Liver (tissue), 9 donors: ENCODE measurements around the gene CYB5D1. TPM values are rescaled to one million over a fixed set of nuclear protein-coding genes. Genes with fewer than 3 reads are reported as not detected.

Experiments used
- DNase-seq: peaks from one replicate; pipeline ENCODE4 v3.0.0-alpha.2; 2017; ENCODE audit warnings: low spot score
- H3K27ac ChIP-seq, 2 donors: one replicate each; pipeline ENCODE4 v1.7.0; 2013; ENCODE audit warnings: inconsistent platforms in 2 of 2, low read length in 2 of 2, control low read depth in 1 of 2, low read depth in 1 of 2, mild to moderate bottlenecking in 1 of 2
- H3K27me3 ChIP-seq, 4 donors: one replicate each; pipeline versions ENCODE4 v1.6.1 to v1.7.0; 2013; ENCODE audit warnings: low read length in 3 of 4, inconsistent platforms in 1 of 4, mild to moderate bottlenecking in 1 of 4, moderate library complexity in 1 of 4; ENCODE audit not compliant: control insufficient read depth in 4 of 4, insufficient read depth in 4 of 4
- H3K36me3 ChIP-seq, 4 donors: one replicate each; pipeline versions ENCODE4 v1.6.1 to v1.7.0; 2013; ENCODE audit warnings: low read length in 3 of 4, mild to moderate bottlenecking in 3 of 4, low read depth in 1 of 4, moderate library complexity in 1 of 4; ENCODE audit not compliant: control insufficient read depth in 4 of 4, insufficient read depth in 3 of 4
- H3K4me1 ChIP-seq, 4 donors: one replicate each; pipeline versions ENCODE4 v1.6.1 to v1.7.0; 2013; ENCODE audit warnings: low read length in 3 of 4, mild to moderate bottlenecking in 3 of 4, moderate library complexity in 1 of 4; ENCODE audit not compliant: control insufficient read depth in 4 of 4, insufficient read depth in 4 of 4
- H3K4me3 ChIP-seq, 3 donors: one replicate each; pipeline versions ENCODE4 v1.6.1 to v1.7.0; 2013; ENCODE audit warnings: low read length in 3 of 3, control low read depth in 1 of 3, low read depth in 1 of 3, mild to moderate bottlenecking in 1 of 3
- H3K9ac ChIP-seq, 2 donors: one replicate each; pipeline ENCODE4 v1.7.0; 2013; ENCODE audit warnings: low read length in 2 of 2, mild to moderate bottlenecking in 2 of 2, moderate library complexity in 2 of 2, control low read depth in 1 of 2, low read depth in 1 of 2
- H3K9me3 ChIP-seq, 4 donors: one replicate each; pipeline versions ENCODE4 v1.6.1 to v1.7.0; 2013; ENCODE audit warnings: low read length in 3 of 4; ENCODE audit not compliant: control insufficient read depth in 4 of 4
- ATF3 ChIP-seq: IDR thresholded peaks from 2 replicates; pipeline ENCODE4 v1.6.1; 2016; ENCODE audit warnings: antibody characterized with exemption
- EGR1 ChIP-seq, 2 donors: IDR thresholded peaks; 2 replicates each; pipeline ENCODE4 v1.6.1; 2016 to 2018; ENCODE audit warnings: antibody characterized with exemption in 2 of 2, low read depth in 2 of 2
- FOXA1 ChIP-seq: IDR thresholded peaks from 2 replicates; pipeline ENCODE4 v1.6.1; 2016; ENCODE audit warnings: antibody characterized with exemption
- FOXA2 ChIP-seq: IDR thresholded peaks from 2 replicates; pipeline ENCODE4 v1.6.1; 2016; ENCODE audit warnings: antibody characterized with exemption
- GABPA ChIP-seq, 2 donors: IDR thresholded peaks in 1 of 2; conservative IDR thresholded peaks in 1 of 2; 2 replicates each; pipeline ENCODE4 v1.6.1; 2016; ENCODE audit warnings: antibody characterized with exemption in 2 of 2, mild to moderate bottlenecking in 1 of 2, moderate library complexity in 1 of 2
- HNF4A ChIP-seq, 2 donors: conservative IDR thresholded peaks; 2 replicates each; pipeline ENCODE4 v1.6.1; 2016; ENCODE audit warnings: antibody characterized with exemption in 2 of 2, mild to moderate bottlenecking in 2 of 2
- HNF4G ChIP-seq: IDR thresholded peaks from 2 replicates; pipeline ENCODE4 v1.6.1; 2016; ENCODE audit warnings: antibody characterized with exemption
- JUND ChIP-seq, 2 donors: IDR thresholded peaks; 2 replicates each; pipeline ENCODE4 v1.6.1; 2016; ENCODE audit warnings: antibody characterized with exemption in 2 of 2
- MAX ChIP-seq: IDR thresholded peaks from 2 replicates; pipeline ENCODE4 v1.6.1; 2016; ENCODE audit warnings: antibody characterized with exemption
- NR2F2 ChIP-seq: IDR thresholded peaks from 2 replicates; pipeline ENCODE4 v1.6.1; 2016; ENCODE audit warnings: antibody characterized with exemption
- RAD21 ChIP-seq, 2 donors: IDR thresholded peaks; 2 replicates each; pipeline ENCODE4 v1.6.1; 2016; ENCODE audit warnings: antibody characterized with exemption in 2 of 2, mild to moderate bottlenecking in 2 of 2
- RXRA ChIP-seq, 2 donors: IDR thresholded peaks; 2 replicates each; pipeline ENCODE4 v1.6.1; 2017 to 2018; ENCODE audit warnings: antibody characterized with exemption in 2 of 2, mild to moderate bottlenecking in 1 of 2
- SP1 ChIP-seq: IDR thresholded peaks from 2 replicates; pipeline ENCODE4 v1.6.1; 2018; ENCODE audit warnings: antibody characterized with exemption, mild to moderate bottlenecking
- TAF1 ChIP-seq: conservative IDR thresholded peaks from 2 replicates; pipeline ENCODE4 v1.6.1; 2016; ENCODE audit warnings: antibody characterized with exemption, mild to moderate bottlenecking
- YY1 ChIP-seq: IDR thresholded peaks from 2 replicates; pipeline ENCODE4 v1.6.1; 2016; ENCODE audit warnings: antibody characterized with exemption, mild to moderate bottlenecking
- ZBTB33 ChIP-seq: IDR thresholded peaks from 2 replicates; pipeline ENCODE4 v1.6.1; 2016; ENCODE audit warnings: antibody characterized with exemption
- WGBS: extraction: QIAGEN DNeasy Blood & Tissue Kit; methylation state at CpG from one replicate; pipeline ENCODE4 v1.1.7; 2013; 5-methylcytosine and 5-hydroxymethylcytosine counted together
- polyA plus RNA-seq, 2 donors: library from polyadenylated mRNA; stranded (reverse) in 1 of 2; unstranded in 1 of 2; fragments of 200-250 nt in 1 of 2; fragments of >200 nt in 1 of 2; fragmentation: Nextera tagmentation in 1 of 2; extraction: Ambion mirVana in 1 of 2; gene quantifications; one replicate each; pipeline versions ENCODE4 v1.2.1 to v1.2.3, GENCODE V29; 2013 to 2015
- total RNA-seq, 2 donors: library from RNA; depleted of rRNA; stranded (reverse); fragments of >200 nt; gene quantifications; one replicate each; pipeline ENCODE4 v1.2.3, GENCODE V29; 2014
- TF ChIP-seq, protein P1 (sequence below): fragments of 150-350 bp; IDR thresholded peaks from 2 replicates; pipeline ENCODE4 v1.5.1; 2017; ENCODE audit warnings: improper control_type of control experiment, low read depth, low read length; ENCODE audit not compliant: missing input control
- TF ChIP-seq, protein P2 (sequence below): IDR thresholded peaks from 2 replicates; pipeline ENCODE4 v1.6.1; 2016; ENCODE audit warnings: antibody characterized with exemption, mild to moderate bottlenecking
- donor health status: healthy.
- donor health status: healthy.
- donor health status: healthy.
- donor health status: healthy.
- donor health status: healthy.

Gene CYB5D1
- total and polyA plus RNA-seq, 4 donors: 2.5 to 12.0 (median 6.6) TPM

DNA sequence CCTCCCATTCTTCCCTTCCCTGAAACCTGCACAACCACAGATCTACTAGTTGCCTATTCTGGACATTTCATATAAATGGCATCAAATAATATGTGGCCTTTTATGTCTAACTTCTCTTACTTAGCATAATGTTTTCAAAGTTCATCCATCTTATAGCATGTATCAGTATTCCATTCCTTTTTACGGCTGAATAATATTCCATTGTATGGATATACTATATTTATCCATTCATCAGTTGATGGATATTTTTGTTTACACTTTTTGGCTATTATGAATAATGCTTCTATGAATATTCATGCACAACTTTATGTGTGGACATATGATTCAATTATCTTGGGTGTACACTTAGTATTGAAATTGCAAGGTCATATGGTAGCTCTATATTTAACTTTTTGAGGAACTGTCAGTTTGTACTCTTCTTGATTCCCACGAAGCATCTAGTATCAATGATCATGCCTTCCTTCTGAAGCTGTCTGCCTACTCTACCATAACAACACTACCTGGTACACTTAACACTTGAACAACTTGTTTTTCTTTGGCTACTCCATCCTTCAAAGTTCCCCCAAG is 18.1 kb downstream of the CYB5D1 start (continued):
- TF ChIP-seq, protein P1, sequence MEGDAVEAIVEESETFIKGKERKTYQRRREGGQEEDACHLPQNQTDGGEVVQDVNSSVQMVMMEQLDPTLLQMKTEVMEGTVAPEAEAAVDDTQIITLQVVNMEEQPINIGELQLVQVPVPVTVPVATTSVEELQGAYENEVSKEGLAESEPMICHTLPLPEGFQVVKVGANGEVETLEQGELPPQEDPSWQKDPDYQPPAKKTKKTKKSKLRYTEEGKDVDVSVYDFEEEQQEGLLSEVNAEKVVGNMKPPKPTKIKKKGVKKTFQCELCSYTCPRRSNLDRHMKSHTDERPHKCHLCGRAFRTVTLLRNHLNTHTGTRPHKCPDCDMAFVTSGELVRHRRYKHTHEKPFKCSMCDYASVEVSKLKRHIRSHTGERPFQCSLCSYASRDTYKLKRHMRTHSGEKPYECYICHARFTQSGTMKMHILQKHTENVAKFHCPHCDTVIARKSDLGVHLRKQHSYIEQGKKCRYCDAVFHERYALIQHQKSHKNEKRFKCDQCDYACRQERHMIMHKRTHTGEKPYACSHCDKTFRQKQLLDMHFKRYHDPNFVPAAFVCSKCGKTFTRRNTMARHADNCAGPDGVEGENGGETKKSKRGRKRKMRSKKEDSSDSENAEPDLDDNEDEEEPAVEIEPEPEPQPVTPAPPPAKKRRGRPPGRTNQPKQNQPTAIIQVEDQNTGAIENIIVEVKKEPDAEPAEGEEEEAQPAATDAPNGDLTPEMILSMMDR: no peak
- TF ChIP-seq, protein P2, sequence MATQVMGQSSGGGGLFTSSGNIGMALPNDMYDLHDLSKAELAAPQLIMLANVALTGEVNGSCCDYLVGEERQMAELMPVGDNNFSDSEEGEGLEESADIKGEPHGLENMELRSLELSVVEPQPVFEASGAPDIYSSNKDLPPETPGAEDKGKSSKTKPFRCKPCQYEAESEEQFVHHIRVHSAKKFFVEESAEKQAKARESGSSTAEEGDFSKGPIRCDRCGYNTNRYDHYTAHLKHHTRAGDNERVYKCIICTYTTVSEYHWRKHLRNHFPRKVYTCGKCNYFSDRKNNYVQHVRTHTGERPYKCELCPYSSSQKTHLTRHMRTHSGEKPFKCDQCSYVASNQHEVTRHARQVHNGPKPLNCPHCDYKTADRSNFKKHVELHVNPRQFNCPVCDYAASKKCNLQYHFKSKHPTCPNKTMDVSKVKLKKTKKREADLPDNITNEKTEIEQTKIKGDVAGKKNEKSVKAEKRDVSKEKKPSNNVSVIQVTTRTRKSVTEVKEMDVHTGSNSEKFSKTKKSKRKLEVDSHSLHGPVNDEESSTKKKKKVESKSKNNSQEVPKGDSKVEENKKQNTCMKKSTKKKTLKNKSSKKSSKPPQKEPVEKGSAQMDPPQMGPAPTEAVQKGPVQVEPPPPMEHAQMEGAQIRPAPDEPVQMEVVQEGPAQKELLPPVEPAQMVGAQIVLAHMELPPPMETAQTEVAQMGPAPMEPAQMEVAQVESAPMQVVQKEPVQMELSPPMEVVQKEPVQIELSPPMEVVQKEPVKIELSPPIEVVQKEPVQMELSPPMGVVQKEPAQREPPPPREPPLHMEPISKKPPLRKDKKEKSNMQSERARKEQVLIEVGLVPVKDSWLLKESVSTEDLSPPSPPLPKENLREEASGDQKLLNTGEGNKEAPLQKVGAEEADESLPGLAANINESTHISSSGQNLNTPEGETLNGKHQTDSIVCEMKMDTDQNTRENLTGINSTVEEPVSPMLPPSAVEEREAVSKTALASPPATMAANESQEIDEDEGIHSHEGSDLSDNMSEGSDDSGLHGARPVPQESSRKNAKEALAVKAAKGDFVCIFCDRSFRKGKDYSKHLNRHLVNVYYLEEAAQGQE: no peak

GRCh38 chr17:7878234-7878633 is 20.4 kb downstream of the CYB5D1 start:
- no peak overlapping the region for H3K4me3 ChIP-seq
- WGBS: 96% methylated on average over 7 of the region's 7 CpGs
- H3K9ac ChIP-seq: no peak overlapping the region
- no peak for TF ChIP-seq HNF4G
- TF ChIP-seq FOXA2: no peak
- no peak for TF ChIP-seq ZBTB33
- no peak for TF ChIP-seq EGR1 (IDR thresholded peaks at IDR 0.05; ENCODE audit: low read depth in 2 of 2)
- TF ChIP-seq JUND (IDR thresholded peaks at IDR 0.05): no peak
- no peak for TF ChIP-seq RAD21 (IDR thresholded peaks at IDR 0.05)
- TF ChIP-seq, protein P1: no peak
- TF ChIP-seq MAX: no peak
- no peak for TF ChIP-seq HNF4A (conservative IDR thresholded peaks at IDR 0.05)
- TF ChIP-seq NR2F2: no peak
- TF ChIP-seq SP1: no peak
- TF ChIP-seq GABPA (IDR thresholded peaks at IDR 0.05 in 1 of 2, conservative IDR thresholded peaks at IDR 0.05 in 1 of 2): no peak
- TF ChIP-seq, protein P2: no peak
- TF ChIP-seq ATF3: no peak
- no peak for TF ChIP-seq RXRA (IDR thresholded peaks at IDR 0.05)
- TF ChIP-seq YY1: no peak
- no peak for TF ChIP-seq TAF1
- no peak for TF ChIP-seq FOXA1
- H3K27ac ChIP-seq: no peak overlapping the region
- no peaks in the 10 kb centered on the region for H3K36me3 ChIP-seq
- no peak for DNase-seq
- no peaks in the 10 kb centered on the region for H3K9me3 ChIP-seq
- no peaks in the 10 kb centered on the region for H3K4me1 ChIP-seq
- no peaks in the 10 kb centered on the region for H3K27me3 ChIP-seq
